ENCODE results near the gene SPHK1. TPM values are rescaled to one million over a fixed set of nuclear protein-coding genes. Genes with fewer than 3 reads are reported as not detected.

Gene SPHK1
- total and polyA plus RNA-seq, 2 donors (not counting 3 experiments of a cell fraction or from before 2014, with no cell fraction given): 85.6 to 97.4 TPM

DNA sequence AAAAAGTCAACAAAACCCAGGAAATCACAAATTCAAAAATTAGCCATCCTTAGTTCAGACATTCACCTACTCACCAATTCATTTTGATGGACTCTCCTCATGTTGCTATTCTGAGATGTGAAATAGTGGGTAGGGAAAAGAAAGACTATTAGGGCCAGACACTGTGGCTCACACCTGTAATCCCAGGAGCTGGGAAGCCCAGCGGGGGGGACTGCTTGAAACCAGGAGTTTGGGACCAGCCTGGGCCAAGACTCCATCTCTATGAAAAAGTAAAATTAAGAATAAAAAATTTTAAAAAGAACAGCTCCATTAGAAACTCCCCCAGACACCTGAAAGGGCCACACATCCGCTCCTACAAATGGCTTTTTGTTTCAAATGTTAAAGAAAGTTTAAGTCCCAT, 47.1 kb downstream of the SPHK1 start:
- H3K4me1 ChIP-seq (ENCODE audit: control insufficient read depth, extremely low read depth, insufficient read depth, low read length): peaks cover 22% of the 10 kb centered on the region
- no TSS peak for BruUV-seq (replicated peaks)
- no peaks in the 10 kb centered on the region for H3K27me3 ChIP-seq (ENCODE audit: control insufficient read depth in 2 of 2, insufficient read depth in 2 of 2, low read length in 2 of 2)
- H2AFZ ChIP-seq (ENCODE audit: low read depth, low read length): no peak overlapping the region
- POLR2A ChIA-PET: no interaction called here
- H4K20me1 ChIP-seq (replicated peaks; ENCODE audit: control insufficient read depth, extremely low read depth, insufficient read depth, low read length): no peaks in the 10 kb centered on the region
- H3K9me1 ChIP-seq (replicated peaks; ENCODE audit: control insufficient read depth, extremely low read depth, insufficient read depth, low read length): no peaks in the 10 kb centered on the region
- DNase-seq (ENCODE audit: low read depth, low spot score) (no peak), FAIRE-seq (no peak)
- H3K9ac ChIP-seq (replicated peaks; ENCODE audit: extremely low read depth, insufficient read depth, low read length): no peak overlapping the region
- no peak overlapping the region for H3K27ac ChIP-seq (ENCODE audit: insufficient read depth, low read depth, low read length)
- no peaks in the 10 kb centered on the region for H3K9me3 ChIP-seq (replicated peaks; ENCODE audit: control insufficient read depth, insufficient read depth, low read length)
- no peak overlapping the region for H3K4me2 ChIP-seq (ENCODE audit: insufficient read depth, low read length)
- H3K4me3 ChIP-seq (replicated peaks in 1 of 3; ENCODE audit: insufficient read depth in 1 of 3, low read depth in 1 of 3, low read length in 3 of 3): no peak overlapping the region
- CTCF ChIA-PET: no interaction called here
- H3K79me2 ChIP-seq (ENCODE audit: control insufficient read depth, insufficient read depth, low read length): peaks cover 40% of the 10 kb centered on the region
- dilution Hi-C loops (cut with MboI; ENCODE audit: extremely low pct_ligation_motif_present, low sequenced_read_pairs) (loop anchor here (25.0 kb wide), 1 partner anchor 219 kb away; no protein-coding TSS in a partner anchor), intact Hi-C loops (cut with micrococcal nuclease) (no loop called here)
- H3K36me3 ChIP-seq (ENCODE audit: control insufficient read depth in 2 of 2, extremely low read depth in 1 of 2, insufficient read depth in 2 of 2, low read length in 2 of 2): no peaks in the 10 kb centered on the region
- TF ChIP-seq POLR2AphosphoS5 (IDR thresholded peaks at IDR 0.05; ENCODE audit: insufficient read depth, low read depth, low read length) (no peak), EZH2 (IDR thresholded peaks at IDR 0.05; ENCODE audit: borderline replicate concordance, low read depth, low read length, severe bottlenecking) (no peak)

GRCh38 chr17:76432004-76432403, 47.6 kb downstream of the SPHK1 start:
- TF ChIP-seq FOS (IDR thresholded peaks at IDR 0.05; ENCODE audit: borderline replicate concordance, insufficient read depth, low read length) (no peak), EZH2 (IDR thresholded peaks at IDR 0.05; ENCODE audit: borderline replicate concordance, low read depth, low read length, severe bottlenecking) (no peak), MYC (IDR thresholded peaks at IDR 0.05; ENCODE audit: low read depth, low read length) (no peak), CTCF (IDR thresholded peaks at IDR 0.05; ENCODE audit: extremely low read depth in 1 of 2, insufficient read depth in 1 of 2, low read depth in 1 of 2, low read length in 2 of 2) (no peak), POLR2A (IDR thresholded peaks at IDR 0.05; ENCODE audit: low read depth, low read length) (no peak), POLR2AphosphoS5 (IDR thresholded peaks at IDR 0.05; ENCODE audit: insufficient read depth, low read depth, low read length) (no peak), MAX (IDR thresholded peaks at IDR 0.05; ENCODE audit: insufficient read depth, insufficient read length) (no peak), GATA2 (IDR thresholded peaks at IDR 0.05; ENCODE audit: insufficient read depth, insufficient read length, low read depth, low read length) (no peak), JUN (IDR thresholded peaks at IDR 0.05; ENCODE audit: borderline replicate concordance, insufficient read depth, insufficient read length, low read depth) (no peak)
- Histone ChIP-seq H3K4me3 (replicated peaks in 1 of 3; ENCODE audit: insufficient read depth in 1 of 3, low read depth in 1 of 3, low read length in 3 of 3) (no peak overlapping the region), H3K27me3 (ENCODE audit: control insufficient read depth in 2 of 2, insufficient read depth in 2 of 2, low read length in 2 of 2) (no peaks in the 10 kb centered on the region), H3K4me1 (ENCODE audit: control insufficient read depth, extremely low read depth, insufficient read depth, low read length) (peaks cover 18% of the 10 kb centered on the region), H3K9ac (replicated peaks; ENCODE audit: extremely low read depth, insufficient read depth, low read length) (no peak overlapping the region), H4K20me1 (replicated peaks; ENCODE audit: control insufficient read depth, extremely low read depth, insufficient read depth, low read length) (no peaks in the 10 kb centered on the region), H3K9me3 (replicated peaks; ENCODE audit: control insufficient read depth, insufficient read depth, low read length) (no peaks in the 10 kb centered on the region), H3K79me2 (ENCODE audit: control insufficient read depth, insufficient read depth, low read length) (peaks cover 42% of the 10 kb centered on the region), H2AFZ (ENCODE audit: low read depth, low read length) (no peak overlapping the region), H3K36me3 (ENCODE audit: control insufficient read depth in 2 of 2, extremely low read depth in 1 of 2, insufficient read depth in 2 of 2, low read length in 2 of 2) (no peaks in the 10 kb centered on the region), H3K4me2 (ENCODE audit: insufficient read depth, low read length) (no peak overlapping the region), H3K9me1 (replicated peaks; ENCODE audit: control insufficient read depth, extremely low read depth, insufficient read depth, low read length) (no peaks in the 10 kb centered on the region), H3K27ac (ENCODE audit: insufficient read depth, low read depth, low read length) (no peak overlapping the region)
- intact Hi-C loops (cut with micrococcal nuclease): no loop called here
- FAIRE-seq (no peak), DNase-seq (ENCODE audit: low read depth, low spot score) (no peak)
- ChIA-PET POLR2A (no interaction called here), CTCF (no interaction called here)
- dilution Hi-C loops (cut with MboI; ENCODE audit: extremely low pct_ligation_motif_present, low sequenced_read_pairs): loop anchor here (25.0 kb wide), 1 partner anchor 220 kb away; no protein-coding TSS in a partner anchor
- no TSS peak for BruUV-seq (replicated peaks)

All from endothelial cell of umbilical vein (primary cell).